Measurements from ENCODE around the gene KCNIP4. TPM values are rescaled to one million over a fixed set of nuclear protein-coding genes. Genes with fewer than 3 reads are reported as not detected.

KCNIP4 gene
- total RNA-seq, 1 donor from 2014 or later: not detected

DNA sequence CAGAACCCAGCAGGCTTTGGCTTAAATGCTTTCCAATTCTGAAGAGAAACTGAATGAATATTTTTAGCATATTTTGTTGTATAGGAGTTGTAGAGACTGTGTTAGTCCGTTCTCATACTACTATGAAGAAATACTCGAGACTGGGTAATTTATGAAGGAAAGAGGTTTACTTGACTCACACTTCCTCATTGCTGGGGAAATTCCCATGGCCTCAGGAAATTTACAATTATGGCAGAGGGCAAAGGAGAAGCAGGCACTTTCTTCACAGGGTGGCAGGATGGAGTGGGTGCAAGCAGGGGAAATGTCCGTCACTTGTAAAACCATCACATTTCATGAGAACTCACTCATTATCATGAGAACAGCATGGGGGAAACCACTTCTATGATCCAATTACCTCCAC is 956.6 kb downstream of the KCNIP4 start:
- intact Hi-C loops (cut with micrococcal nuclease): no loop called here

DNA sequence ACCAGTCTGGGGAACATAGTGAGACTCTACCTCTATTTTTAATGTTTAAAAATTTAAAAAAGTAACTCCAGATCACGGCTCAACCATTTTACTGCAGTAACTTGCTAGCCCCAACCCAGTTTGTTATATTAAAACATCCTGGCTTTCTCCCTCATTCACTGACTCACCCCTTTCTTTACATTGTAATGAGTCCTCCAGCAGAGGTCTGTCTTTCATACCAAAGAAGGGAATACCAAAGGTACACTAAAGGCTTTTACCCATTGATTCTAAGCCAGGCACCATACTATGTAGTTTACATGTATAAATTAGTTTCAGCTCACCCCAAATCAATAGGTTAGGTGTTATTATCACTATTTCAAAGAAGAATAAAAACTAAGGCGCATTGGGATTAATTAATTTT is 961.4 kb downstream of the KCNIP4 start:
- intact Hi-C loops (cut with micrococcal nuclease): no loop called here

GRCh38 chr4:20984576-20984836 is 964.1 kb downstream of the KCNIP4 start:
- intact Hi-C loops (cut with micrococcal nuclease): no loop called here

DNA sequence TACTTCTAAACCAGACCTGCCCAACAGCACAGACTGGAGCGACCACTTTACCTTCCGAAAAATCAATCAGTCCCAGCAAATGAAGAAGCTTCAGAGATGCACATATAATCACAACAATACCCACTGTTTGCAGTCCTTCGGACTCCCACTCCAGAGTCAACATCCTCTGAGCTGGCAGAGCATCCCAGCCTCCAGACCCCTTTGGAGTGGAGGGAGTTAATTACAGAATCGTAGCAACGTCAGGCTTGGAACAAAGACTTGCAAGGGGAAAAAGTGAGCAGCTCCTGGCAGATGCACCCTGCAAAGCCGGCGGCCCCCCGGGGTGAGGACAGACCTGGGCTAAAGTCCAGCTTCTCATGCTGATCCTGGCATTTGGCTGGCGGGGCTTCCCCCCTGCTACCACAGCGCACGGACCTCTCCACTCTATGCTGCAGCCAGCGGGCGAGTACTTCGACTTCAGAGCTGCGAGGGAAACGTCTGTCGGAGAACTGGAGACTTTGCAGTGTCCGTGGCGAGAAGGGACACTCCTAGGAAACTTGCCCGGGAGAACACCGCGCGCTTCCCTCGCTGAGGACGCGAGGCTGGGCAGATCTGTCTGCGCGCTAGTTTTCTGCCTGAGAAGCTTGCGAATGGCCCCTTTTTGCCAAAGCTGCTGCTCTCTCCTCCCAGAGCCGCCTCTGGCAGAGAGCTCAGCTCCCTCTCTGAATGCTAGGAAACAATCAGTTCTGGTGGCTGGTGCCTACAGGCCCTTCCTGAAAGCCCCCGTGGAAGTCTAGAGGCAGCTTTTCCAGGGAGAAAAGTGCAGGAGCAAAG is 964.6 kb downstream of the KCNIP4 start:
- intact Hi-C loops (cut with micrococcal nuclease): no loop called here

DNA sequence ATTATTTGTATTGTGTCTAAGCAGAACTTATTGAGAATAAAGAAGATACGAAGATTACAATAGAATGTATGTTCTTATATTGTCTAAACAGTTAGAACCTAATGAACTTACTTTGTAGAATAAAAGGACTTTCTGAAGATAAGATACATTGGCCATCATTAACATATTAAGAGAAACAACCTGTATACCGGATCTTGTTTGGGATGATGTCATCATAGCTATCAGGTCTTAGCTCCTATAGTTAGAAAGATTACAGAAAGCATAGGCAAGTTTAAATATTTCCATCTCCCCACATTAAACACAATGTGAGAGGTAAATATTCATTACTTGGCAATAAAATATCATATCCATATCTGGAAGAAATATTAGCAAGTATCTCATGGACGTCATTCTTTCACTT is 966.0 kb downstream of the KCNIP4 start:
- intact Hi-C loops (cut with micrococcal nuclease): no loop called here

GRCh38 chr4:20960291-20960690 is 988.3 kb downstream of the KCNIP4 start:
- intact Hi-C loops (cut with micrococcal nuclease): no loop called here

GRCh38 chr4:20954541-20954940 is 994.0 kb downstream of the KCNIP4 start:
- intact Hi-C loops (cut with micrococcal nuclease): no loop called here

DNA sequence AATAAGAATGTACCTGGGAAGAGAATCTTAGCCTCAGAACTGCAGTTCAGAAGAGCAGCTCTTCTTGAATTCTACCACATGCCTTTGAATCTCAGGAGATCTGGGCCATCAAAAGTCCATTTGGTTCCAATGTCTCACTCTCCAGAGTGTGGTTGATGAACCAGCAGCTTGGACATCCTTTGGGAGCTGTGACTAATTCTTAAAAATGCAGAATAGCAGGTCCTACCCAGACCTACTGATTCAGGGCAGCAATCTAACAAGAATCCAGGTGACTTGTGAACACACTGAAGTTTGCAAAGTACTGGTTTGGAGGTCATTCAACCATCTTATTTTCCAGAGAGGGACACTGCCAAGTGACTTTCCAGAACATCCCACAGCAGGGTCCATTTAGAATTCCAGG is 1003.6 kb downstream of the KCNIP4 start:
- intact Hi-C loops (cut with micrococcal nuclease): no loop called here

GRCh38 chr4:20944451-20944850 is 1004.1 kb downstream of the KCNIP4 start:
- intact Hi-C loops (cut with micrococcal nuclease): no loop called here

DNA sequence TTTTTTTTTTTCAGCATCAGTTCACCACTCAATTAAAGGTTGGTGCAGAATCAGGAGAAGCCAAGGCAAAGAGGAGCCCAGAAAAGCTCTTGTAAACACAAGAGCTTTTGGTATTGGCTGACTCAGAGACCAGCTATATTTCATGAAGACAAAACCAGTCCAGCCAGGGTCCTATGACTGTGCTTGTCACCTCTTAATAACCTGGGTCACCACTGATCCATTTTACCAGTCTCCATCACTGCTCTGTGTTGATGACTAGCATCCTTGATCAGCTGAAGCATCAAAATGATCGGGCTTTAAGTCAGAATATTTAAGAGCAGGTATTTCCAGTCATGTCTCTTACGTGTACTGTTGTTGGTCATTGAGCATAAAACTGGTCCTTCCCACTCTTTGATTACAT is 1010.4 kb downstream of the KCNIP4 start:
- intact Hi-C loops (cut with micrococcal nuclease): no loop called here

DNA sequence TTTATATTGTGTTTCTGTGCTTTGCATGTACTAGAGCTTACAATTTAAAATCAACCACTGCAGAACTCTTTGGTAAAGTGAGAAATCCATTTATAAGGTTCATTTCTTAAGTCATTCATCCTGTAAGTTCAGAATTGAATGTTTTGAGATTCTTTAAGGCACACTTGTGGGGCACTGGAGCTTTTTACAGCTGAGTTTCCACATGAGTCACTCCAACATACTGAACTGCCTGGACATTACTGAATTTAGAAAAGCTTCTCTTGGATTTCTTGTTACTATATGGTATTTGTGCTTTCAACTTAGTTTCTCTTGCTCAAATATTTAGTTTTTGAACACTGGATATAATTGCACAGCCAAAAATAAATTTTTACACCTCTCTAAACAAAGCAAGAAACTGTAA is 1022.0 kb downstream of the KCNIP4 start:
- intact Hi-C loops (cut with micrococcal nuclease): no loop called here

GRCh38 chr4:20925176-20925575 is 1023.4 kb downstream of the KCNIP4 start:
- intact Hi-C loops (cut with micrococcal nuclease): no loop called here

- intact Hi-C loops (cut with micrococcal nuclease): no loop called here
Observed at GRCh38 chr4:20922962-20923361, 1025.6 kb downstream of the KCNIP4 start.

DNA sequence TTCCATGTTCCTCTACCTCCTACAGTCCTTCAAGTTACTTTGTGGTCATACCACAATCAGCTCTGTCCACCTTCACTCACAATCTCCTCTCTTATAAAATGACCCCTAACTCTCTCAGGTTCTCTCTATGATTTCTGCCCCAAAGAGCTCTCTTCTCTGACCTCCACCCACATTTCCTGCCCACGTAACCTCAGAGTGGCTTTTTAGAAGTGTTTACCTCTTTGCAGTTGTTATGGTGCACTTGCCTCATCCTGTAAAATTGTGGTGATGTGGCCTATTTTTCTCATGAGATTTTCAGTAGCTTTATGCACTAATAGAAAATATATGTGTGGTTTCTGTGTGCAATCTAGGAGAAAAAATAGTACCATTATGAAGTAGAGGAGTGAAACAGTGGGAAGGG is 1032.5 kb downstream of the KCNIP4 start:
- intact Hi-C loops (cut with micrococcal nuclease): no loop called here

GRCh38 chr4:20904966-20905365 is 1043.6 kb downstream of the KCNIP4 start:
- intact Hi-C loops (cut with micrococcal nuclease): no loop called here

DNA sequence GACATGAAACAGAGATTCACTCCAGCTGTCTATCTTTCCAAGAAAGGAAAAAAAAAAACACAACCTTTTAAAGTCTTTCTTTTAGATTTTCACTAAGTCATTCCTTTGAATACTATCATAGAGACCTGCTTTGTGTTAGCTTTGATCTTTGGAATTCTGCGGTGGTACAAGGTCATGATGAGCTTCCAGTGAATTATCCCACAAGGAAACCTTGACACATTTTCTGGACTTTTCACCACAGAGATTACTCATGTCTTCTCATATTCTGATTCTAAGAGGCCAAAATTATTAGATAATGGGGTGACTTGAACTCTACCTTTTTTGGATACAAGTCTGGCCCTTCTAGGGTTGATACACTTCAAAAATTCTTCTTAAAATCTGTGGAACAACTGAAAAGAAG is 1046.7 kb downstream of the KCNIP4 start:
- intact Hi-C loops (cut with micrococcal nuclease): no loop called here

DNA sequence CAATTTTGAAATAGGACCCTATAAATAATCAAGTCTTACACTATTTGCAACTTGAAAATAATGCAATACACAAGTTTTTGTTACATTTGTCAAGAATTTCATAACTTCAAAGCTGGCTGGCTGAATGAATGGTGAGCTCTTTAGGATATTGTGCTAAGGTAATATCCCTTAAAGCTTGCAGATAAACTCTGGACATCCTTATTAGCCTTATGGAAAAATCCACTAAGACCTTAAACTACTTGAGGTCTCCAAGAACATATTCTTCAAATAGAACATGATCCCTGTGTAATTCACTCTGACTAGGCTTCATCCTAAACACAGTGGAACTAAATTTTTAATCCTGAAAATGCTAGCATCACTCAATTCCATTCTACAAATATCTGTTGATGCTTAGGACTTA is 1049.0 kb downstream of the KCNIP4 start:
- intact Hi-C loops (cut with micrococcal nuclease): no loop called here

GRCh38 chr4:20895988-20896387 is 1052.6 kb downstream of the KCNIP4 start:
- intact Hi-C loops (cut with micrococcal nuclease): no loop called here

GRCh38 chr4:20895208-20895607 is 1053.4 kb downstream of the KCNIP4 start:
- intact Hi-C loops (cut with micrococcal nuclease): no loop called here

- intact Hi-C loops (cut with micrococcal nuclease): no loop called here
Observed at GRCh38 chr4:20890761-20891160, 1057.8 kb downstream of the KCNIP4 start.

GRCh38 chr4:20889901-20890300 is 1058.7 kb downstream of the KCNIP4 start:
- intact Hi-C loops (cut with micrococcal nuclease): no loop called here

DNA sequence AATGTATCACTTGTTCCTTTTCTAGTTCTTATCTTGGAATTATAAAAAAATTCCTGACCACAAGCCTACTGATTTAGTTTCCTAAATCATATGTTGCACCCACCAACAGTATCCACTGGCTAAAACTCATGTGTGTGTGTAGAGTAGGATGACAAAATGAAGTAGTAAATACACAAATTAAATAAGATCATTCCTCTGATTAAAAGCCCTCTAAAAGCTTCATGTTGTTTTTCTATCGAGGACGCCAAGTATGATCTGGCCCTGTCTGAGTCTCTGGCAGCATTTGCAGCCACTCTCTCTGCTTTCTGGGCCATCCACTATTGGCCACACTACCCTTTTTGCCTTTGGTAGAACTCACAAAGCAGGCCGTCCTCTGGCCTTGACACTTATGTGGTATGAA is 1064.9 kb downstream of the KCNIP4 start:
- intact Hi-C loops (cut with micrococcal nuclease): no loop called here

GRCh38 chr4:20883231-20883630 is 1065.3 kb downstream of the KCNIP4 start:
- intact Hi-C loops (cut with micrococcal nuclease): no loop called here

- intact Hi-C loops (cut with micrococcal nuclease): no loop called here
Observed at GRCh38 chr4:20882500-20882899, 1066.1 kb downstream of the KCNIP4 start.
